Ascending aorta (tissue), 2 donors: ENCODE measurements around the gene FGD3. TPM values are rescaled to one million over a fixed set of nuclear protein-coding genes. Genes with fewer than 3 reads are reported as not detected.

Experiments used
- DNase-seq, 2 donors: peaks; one replicate each; pipeline ENCODE4 v3.0.0-alpha.2; 2019; ENCODE audit warnings: low spot score in 2 of 2
- H3K27ac ChIP-seq, 2 donors: fragments of 200-600 bp; sonication (generic); one replicate each; pipeline ENCODE4 v1.5.1; 2016 to 2017; ENCODE audit warnings: mild to moderate bottlenecking in 1 of 2
- H3K27me3 ChIP-seq: fragments of 200-600 bp; sonication (generic); one replicate; pipeline ENCODE4 v1.5.1; 2017
- H3K36me3 ChIP-seq, 2 donors: fragments of 200-600 bp; sonication (generic); one replicate each; pipeline ENCODE4 v1.5.1; 2016
- H3K4me1 ChIP-seq, 2 donors: fragments of 200-600 bp; sonication (generic); one replicate each; pipeline ENCODE4 v1.5.1; 2016 to 2017; ENCODE audit warnings: mild to moderate bottlenecking in 1 of 2
- H3K4me3 ChIP-seq, 2 donors: fragments of 200-600 bp; sonication (generic); one replicate each; pipeline ENCODE4 v1.5.1; 2016 to 2017; ENCODE audit warnings: mild to moderate bottlenecking in 1 of 2
- H3K9me3 ChIP-seq, 2 donors: fragments of 200-600 bp; sonication (generic); one replicate each; pipeline ENCODE4 v1.5.1; 2016
- intact Hi-C: fragments of 100-400 bp; cut with DNase I; formaldehyde crosslinking; loops from one replicate; pipeline ENCODE4 v1.15.1; 2023
- total RNA-seq: library from RNA; depleted of rRNA; stranded (reverse); fragments of >200 nt; gene quantifications from one replicate; pipeline ENCODE4 v1.1.0, GENCODE V29; 2016
- TF ChIP-seq, protein P1 (sequence below), 3 experiments: fragments of 200-600 bp in 2 of 3; fragments of 450-650 bp in 1 of 3; sonication (generic) in 2 of 3; IDR thresholded peaks; one replicate each; pipeline ENCODE4 v1.5.1; 2016 to 2019; ENCODE audit warnings: antibody characterized with exemption in 3 of 3, mild to moderate bottlenecking in 1 of 3, moderate library complexity in 1 of 3

Gene FGD3
- total RNA-seq, 1 donor from 2014 or later = 20.8 TPM

DNA sequence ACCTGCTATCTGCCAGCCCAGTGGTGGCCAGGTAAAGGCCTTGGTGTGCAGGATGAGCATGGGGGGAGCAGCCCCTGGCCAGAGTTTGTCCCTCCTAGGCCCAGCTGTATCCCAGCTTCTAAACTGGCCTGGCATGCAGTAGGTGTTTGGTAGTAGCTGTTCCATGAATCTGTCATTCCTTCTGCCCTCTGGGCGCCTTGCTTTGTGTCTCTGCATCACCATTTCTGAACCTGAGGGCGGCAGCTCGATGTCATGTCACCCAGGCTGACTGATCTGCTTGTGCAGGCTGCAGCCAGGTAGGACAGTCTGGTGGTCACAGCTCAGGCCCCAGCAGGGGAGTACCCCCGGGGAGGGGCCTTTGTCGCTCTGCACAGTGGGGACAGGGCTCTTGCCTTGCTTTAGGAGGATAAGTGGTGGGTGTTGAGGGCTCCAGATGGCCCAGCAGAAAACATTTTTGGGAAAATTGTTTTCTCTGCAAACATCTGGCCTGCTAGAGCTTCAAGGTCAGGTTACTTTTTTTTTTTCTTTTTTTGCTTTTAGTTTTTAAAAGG, 106.5 kb downstream of the FGD3 start:
- TF ChIP-seq, protein P1, sequence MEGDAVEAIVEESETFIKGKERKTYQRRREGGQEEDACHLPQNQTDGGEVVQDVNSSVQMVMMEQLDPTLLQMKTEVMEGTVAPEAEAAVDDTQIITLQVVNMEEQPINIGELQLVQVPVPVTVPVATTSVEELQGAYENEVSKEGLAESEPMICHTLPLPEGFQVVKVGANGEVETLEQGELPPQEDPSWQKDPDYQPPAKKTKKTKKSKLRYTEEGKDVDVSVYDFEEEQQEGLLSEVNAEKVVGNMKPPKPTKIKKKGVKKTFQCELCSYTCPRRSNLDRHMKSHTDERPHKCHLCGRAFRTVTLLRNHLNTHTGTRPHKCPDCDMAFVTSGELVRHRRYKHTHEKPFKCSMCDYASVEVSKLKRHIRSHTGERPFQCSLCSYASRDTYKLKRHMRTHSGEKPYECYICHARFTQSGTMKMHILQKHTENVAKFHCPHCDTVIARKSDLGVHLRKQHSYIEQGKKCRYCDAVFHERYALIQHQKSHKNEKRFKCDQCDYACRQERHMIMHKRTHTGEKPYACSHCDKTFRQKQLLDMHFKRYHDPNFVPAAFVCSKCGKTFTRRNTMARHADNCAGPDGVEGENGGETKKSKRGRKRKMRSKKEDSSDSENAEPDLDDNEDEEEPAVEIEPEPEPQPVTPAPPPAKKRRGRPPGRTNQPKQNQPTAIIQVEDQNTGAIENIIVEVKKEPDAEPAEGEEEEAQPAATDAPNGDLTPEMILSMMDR (IDR thresholded peaks at IDR 0.05) = no peak
- no peak for DNase-seq
- Histone ChIP-seq H3K27me3 (no peaks in the 10 kb centered on the region), H3K4me3 (no peak overlapping the region), H3K27ac (peak overlapping the region; percentile 90 to 92), H3K4me1 (peaks cover 19 to 57% of the 10 kb centered on the region in 2 donors), H3K9me3 (no peaks in the 10 kb centered on the region), H3K36me3 (no peaks in the 10 kb centered on the region)
- intact Hi-C loops = loop anchor here (2.0 to 5.0 kb wide), 3 partner anchors 19 to 397 kb away; partner anchors contain the start of genes FAM120A and ZNF484

DNA sequence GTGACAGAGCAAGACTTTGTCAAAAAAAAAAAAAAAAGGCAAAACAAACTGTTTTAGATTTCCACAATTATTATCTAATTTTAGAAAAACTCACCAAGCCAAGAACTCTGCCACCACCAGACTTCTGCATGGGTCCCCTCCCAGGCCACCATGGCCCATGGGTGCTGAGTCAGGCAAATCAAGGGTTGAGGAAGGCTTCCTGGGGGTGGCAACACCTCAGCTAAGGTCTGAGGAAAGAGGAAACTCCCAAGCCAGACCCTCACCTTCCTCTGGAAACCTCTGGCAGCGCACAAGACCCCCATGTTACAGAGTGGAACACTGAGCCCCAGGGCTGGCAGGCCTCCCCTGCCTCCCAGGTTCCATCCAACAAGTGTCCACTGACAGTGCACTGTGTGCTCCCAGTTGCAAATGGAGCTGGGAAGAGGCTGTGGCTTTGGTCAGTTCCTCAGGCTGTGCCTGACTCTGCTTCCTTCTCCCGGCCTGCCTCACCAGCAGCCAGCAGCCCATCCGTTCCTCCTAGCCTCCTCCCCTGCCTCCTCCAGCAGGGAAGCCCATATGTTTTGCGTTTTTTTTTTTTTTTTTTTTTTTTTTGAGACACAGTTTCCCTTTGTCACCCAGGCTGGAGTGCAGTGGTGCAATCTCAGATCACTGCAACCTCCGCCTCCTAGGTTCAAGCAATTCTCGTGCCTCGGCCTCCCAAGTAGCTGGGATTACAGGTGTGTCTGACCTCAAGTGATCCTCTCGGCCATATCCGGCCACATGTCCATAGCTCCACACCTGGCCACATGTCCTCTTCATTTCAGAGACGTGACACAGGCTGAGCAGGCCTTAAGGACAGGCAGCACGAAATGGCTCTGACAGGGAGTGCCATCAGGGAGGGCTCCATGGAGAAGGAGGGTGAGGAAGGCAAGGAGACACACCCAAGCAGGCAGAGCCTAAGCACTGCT, 107.7 kb downstream of the FGD3 start:
- no peaks in the 10 kb centered on the region for H3K36me3 ChIP-seq
- intact Hi-C loops = loop anchor here (5.0 kb wide), 2 partner anchors 53 to 178 kb away; partner anchors contain the start of gene ZNF484

DNA sequence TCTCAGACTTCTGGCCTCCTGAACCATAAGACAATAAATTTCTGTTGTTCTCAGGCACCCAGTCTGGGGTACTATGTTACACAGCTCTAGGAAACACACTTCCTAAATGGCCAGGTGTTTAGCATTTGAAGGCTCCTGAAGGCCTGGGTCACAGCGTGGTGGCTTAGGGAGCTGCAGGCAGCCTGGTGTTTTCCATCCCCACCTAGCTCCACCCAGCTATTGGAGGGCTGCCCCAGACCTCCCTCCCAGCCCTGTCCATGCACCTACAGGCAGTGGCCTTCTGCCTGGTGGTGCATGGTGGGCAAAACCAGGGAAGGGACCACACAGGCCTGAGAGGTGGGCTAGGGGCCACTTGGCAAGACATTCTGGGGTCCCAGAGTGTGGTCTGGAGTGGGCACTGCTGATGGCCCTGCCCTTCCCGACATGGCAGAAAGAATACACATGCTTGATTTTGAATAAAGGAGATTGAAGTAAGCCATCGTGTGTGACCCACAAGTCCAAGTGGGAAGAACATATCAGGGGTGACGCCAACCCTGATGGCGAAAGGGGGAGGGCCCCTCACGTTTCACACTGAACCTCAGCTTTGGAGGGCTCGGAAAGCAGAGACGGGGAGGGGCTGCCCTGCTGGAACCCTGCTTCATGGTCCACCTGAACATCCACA, 109.8 kb downstream of the FGD3 start:
- no peak overlapping the region for H3K4me3 ChIP-seq
- H3K36me3 ChIP-seq = no peaks in the 10 kb centered on the region
- peak overlapping the region; percentile 90 to 92 for H3K27ac ChIP-seq
- intact Hi-C loops = loop anchor here (5.0 kb wide), 1 partner anchor 55 kb away; no protein-coding TSS in a partner anchor
- DNase-seq = peak in 1 of 2 donors; percentile 57
- peaks cover 30 to 63% of the 10 kb centered on the region in 2 donors for H3K4me1 ChIP-seq
- H3K9me3 ChIP-seq = no peaks in the 10 kb centered on the region
- no peaks in the 10 kb centered on the region for H3K27me3 ChIP-seq
- TF ChIP-seq, protein P1 (IDR thresholded peaks at IDR 0.05) = no peak

More for the DNA sequence above, 107.7 kb downstream of the FGD3 start:
- TF ChIP-seq, protein P1 (IDR thresholded peaks at IDR 0.05) = no peak
- DNase-seq = peak in 1 of 2 donors; percentile 56
- no peak overlapping the region for H3K4me3 ChIP-seq
- peak overlapping the region; percentile 90 to 92 for H3K27ac ChIP-seq
- H3K27me3 ChIP-seq = no peaks in the 10 kb centered on the region
- peaks cover 22 to 63% of the 10 kb centered on the region in 2 donors for H3K4me1 ChIP-seq
- no peaks in the 10 kb centered on the region for H3K9me3 ChIP-seq

DNA sequence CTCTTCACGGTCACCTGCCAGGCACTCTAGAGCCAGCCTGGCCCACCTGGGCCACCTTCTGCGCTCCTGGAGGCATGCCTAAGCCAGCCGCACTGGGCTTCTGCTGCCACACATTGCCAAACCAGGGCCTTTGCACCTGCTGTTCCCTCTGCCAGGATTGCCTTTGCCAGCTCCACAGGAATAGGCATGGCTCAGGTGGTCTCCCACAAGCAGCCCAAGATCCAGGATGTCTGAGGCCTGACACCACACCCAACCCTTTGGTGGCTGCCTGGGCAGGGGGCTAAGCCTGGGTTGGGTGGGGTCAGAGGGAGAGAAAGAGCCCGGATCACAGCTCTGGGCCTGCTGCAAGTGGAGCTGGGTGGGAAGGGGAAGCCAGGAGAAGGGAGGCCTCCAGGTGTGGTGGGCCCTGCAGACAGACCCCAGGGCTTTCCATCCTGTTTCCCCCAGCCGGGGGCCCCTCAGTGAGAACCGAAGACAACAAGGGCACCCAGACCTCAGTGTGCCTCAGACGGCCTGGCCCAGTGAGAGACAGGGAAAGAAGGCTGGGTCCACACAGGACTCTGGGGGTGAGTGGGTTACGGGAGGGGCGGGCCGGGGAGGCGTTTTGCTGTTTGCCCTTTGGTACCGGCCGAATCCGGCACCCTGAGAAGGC, 110.5 kb downstream of the FGD3 start:
- Histone ChIP-seq H3K27ac (peak overlapping the region; percentile 90 to 92), H3K27me3 (no peaks in the 10 kb centered on the region), H3K4me1 (peaks cover 28 to 57% of the 10 kb centered on the region in 2 donors), H3K4me3 (peak overlapping the region in 1 of 2 donors; percentile 74), H3K9me3 (no peaks in the 10 kb centered on the region), H3K36me3 (no peaks in the 10 kb centered on the region)
- TF ChIP-seq, protein P1 (IDR thresholded peaks at IDR 0.05) = no peak
- intact Hi-C loops = loop anchor here (1.0 to 5.0 kb wide), 3 partner anchors 37 to 75 kb away; no protein-coding TSS in a partner anchor
- peak in 1 of 2 donors; percentile 61 for DNase-seq
